Panc1 (cell line): ENCODE data around the gene APLN. TPM values are rescaled to one million over a fixed set of nuclear protein-coding genes. Genes with fewer than 3 reads are reported as not detected.

Experiments used
- ATAC-seq: fragments of 200-7000 bp; cut with Tn5 transposase; 2 replicates; pipeline ENCODE4 v1.9.1; 2020; ENCODE audit warnings: mild to moderate bottlenecking, moderate library complexity
- BruUV-seq: library from RNA; stranded (reverse); fragments of 400-500 nt; replicated peaks from 2 replicates; lab custom pipeline; 2021; lab: Mats Ljungman, UMichigan
- CTCF ChIA-PET: fragments of 300-600 bp; sonication (Branson Sonifier 250); formaldehyde crosslinking; loops from one replicate; lab custom pipeline; 2022; ENCODE audit warnings: antibody characterized with exemption; lab: Charles Lee
- POLR2A ChIA-PET: fragments of 300-600 bp; sonication (Branson Sonifier 250); formaldehyde crosslinking; loops from one replicate; lab custom pipeline; 2022; ENCODE audit warnings: antibody characterized with exemption; lab: Charles Lee
- DNase-seq: peaks from one replicate; pipeline ENCODE4 v3.0.0-alpha.2; 2010; ENCODE audit warnings: low read depth, low spot score
- H3K27ac ChIP-seq: 2 replicates; pipeline ENCODE4 v1.5.1; 2011; ENCODE audit warnings: mild to moderate bottlenecking, low read length, inconsistent platforms
- H3K27me3 ChIP-seq: fragments of 200-500 bp; sonication (Bioruptor generic); 2 replicates; pipeline ENCODE4 v1.6.0; 2014; ENCODE audit warnings: low read length, inconsistent platforms; ENCODE audit not compliant: control insufficient read depth, insufficient read depth
- H3K36me3 ChIP-seq: fragments of 200-500 bp; sonication (Bioruptor generic); 2 replicates; pipeline ENCODE4 v1.5.1; 2014; ENCODE audit warnings: inconsistent platforms, mild to moderate bottlenecking, low read length, moderate library complexity; ENCODE audit not compliant: control insufficient read depth, insufficient read depth
- H3K4me1 ChIP-seq: 2 replicates; pipeline ENCODE4 v1.5.1; 2011; ENCODE audit warnings: inconsistent platforms, mild to moderate bottlenecking, low read length, moderate library complexity; ENCODE audit not compliant: control insufficient read depth, insufficient read depth
- H3K4me3 ChIP-seq, 2 experiments: 2 replicates each; pipeline ENCODE4 v1.5.1; 2011 to 2012; ENCODE audit warnings: low read depth in 2 of 2, low read length in 2 of 2, mild to moderate bottlenecking in 2 of 2, inconsistent platforms in 1 of 2, moderate library complexity in 1 of 2
- H3K9me3 ChIP-seq: fragments of 200-500 bp; sonication (Bioruptor generic); 2 replicates; pipeline ENCODE4 v1.5.1; 2014; ENCODE audit warnings: low read depth, mild to moderate bottlenecking, inconsistent platforms, low read length, moderate library complexity; ENCODE audit not compliant: control insufficient read depth, insufficient read depth
- CTCF ChIP-seq: fragments of 450-650 bp; IDR thresholded peaks from 2 replicates; pipeline ENCODE4 v1.5.1; 2017; ENCODE audit warnings: mild to moderate bottlenecking
- POLR2AphosphoS5 ChIP-seq: IDR thresholded peaks from 2 replicates; pipeline ENCODE4 v1.6.1; 2012; ENCODE audit warnings: mild to moderate bottlenecking, low read depth, low read length, moderate library complexity
- SIN3A ChIP-seq: IDR thresholded peaks from 2 replicates; pipeline ENCODE4 v1.6.1; 2012; ENCODE audit warnings: low read depth, mild to moderate bottlenecking, low read length, moderate library complexity, borderline replicate concordance; ENCODE audit not compliant: insufficient read depth
- TCF7L2 ChIP-seq: IDR thresholded peaks from 2 replicates; pipeline ENCODE4 v1.6.1; 2011; ENCODE audit warnings: mild to moderate bottlenecking, low read depth, low read length, inconsistent platforms
- in situ Hi-C: cut with HindIII; loops from 2 replicates; pipeline ENCODE4 v1.10.0; 2016; ENCODE audit warnings: low sequenced_read_pairs, low pct_unique_long_range_greater_than_20kb
- intact Hi-C: fragments of 100-400 bp; cut with micrococcal nuclease; formaldehyde crosslinking; loops from one replicate; pipeline ENCODE4 v1.10.0; 2022; ENCODE audit not compliant: unreplicated experiment
- total RNA-seq: library from RNA; stranded (reverse); gene quantifications from one replicate; pipeline ENCODE4 v1.2.1, GENCODE V29; 2021; ENCODE audit not compliant: unreplicated experiment
- TF ChIP-seq, protein P1 (sequence below), 2 experiments: IDR thresholded peaks; 2 replicates each; pipeline ENCODE4 v1.6.1; 2011 to 2012; ENCODE audit warnings: low read depth in 2 of 2, control low read depth in 1 of 2, low read length in 1 of 2, mild to moderate bottlenecking in 1 of 2, moderate library complexity in 1 of 2; ENCODE audit not compliant: insufficient read depth in 1 of 2

APLN gene
- total RNA-seq, 1 experiment from 2014 or later: 1.1 TPM

- H3K36me3 ChIP-seq: no peaks in the 10 kb centered on the region
- CTCF ChIA-PET: no interaction called here
- H3K4me3 ChIP-seq: no peak overlapping the region
- POLR2A ChIA-PET: no interaction called here
- H3K27ac ChIP-seq: no peak overlapping the region
- no peaks in the 10 kb centered on the region for H3K9me3 ChIP-seq
- no TSS peak for BruUV-seq
- H3K27me3 ChIP-seq: no peaks in the 10 kb centered on the region
- in situ Hi-C loops: no loop called here
- no peak for DNase-seq
- TF ChIP-seq SIN3A: no peak
- no peak for TF ChIP-seq CTCF
- TF ChIP-seq, protein P1, sequence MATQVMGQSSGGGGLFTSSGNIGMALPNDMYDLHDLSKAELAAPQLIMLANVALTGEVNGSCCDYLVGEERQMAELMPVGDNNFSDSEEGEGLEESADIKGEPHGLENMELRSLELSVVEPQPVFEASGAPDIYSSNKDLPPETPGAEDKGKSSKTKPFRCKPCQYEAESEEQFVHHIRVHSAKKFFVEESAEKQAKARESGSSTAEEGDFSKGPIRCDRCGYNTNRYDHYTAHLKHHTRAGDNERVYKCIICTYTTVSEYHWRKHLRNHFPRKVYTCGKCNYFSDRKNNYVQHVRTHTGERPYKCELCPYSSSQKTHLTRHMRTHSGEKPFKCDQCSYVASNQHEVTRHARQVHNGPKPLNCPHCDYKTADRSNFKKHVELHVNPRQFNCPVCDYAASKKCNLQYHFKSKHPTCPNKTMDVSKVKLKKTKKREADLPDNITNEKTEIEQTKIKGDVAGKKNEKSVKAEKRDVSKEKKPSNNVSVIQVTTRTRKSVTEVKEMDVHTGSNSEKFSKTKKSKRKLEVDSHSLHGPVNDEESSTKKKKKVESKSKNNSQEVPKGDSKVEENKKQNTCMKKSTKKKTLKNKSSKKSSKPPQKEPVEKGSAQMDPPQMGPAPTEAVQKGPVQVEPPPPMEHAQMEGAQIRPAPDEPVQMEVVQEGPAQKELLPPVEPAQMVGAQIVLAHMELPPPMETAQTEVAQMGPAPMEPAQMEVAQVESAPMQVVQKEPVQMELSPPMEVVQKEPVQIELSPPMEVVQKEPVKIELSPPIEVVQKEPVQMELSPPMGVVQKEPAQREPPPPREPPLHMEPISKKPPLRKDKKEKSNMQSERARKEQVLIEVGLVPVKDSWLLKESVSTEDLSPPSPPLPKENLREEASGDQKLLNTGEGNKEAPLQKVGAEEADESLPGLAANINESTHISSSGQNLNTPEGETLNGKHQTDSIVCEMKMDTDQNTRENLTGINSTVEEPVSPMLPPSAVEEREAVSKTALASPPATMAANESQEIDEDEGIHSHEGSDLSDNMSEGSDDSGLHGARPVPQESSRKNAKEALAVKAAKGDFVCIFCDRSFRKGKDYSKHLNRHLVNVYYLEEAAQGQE (IDR thresholded peaks at IDR 0.05; ENCODE audit: insufficient read depth in 1 of 2, low read depth in 2 of 2, low read length in 1 of 2): no peak
- no peak for TF ChIP-seq POLR2AphosphoS5
- no peak for TF ChIP-seq TCF7L2
- H3K4me1 ChIP-seq: no peaks in the 10 kb centered on the region
- ATAC-seq: no peak
- intact Hi-C loops: no loop called here
Measured at GRCh38 chrX:129634541-129634940, 20.2 kb downstream of the APLN start.

DNA sequence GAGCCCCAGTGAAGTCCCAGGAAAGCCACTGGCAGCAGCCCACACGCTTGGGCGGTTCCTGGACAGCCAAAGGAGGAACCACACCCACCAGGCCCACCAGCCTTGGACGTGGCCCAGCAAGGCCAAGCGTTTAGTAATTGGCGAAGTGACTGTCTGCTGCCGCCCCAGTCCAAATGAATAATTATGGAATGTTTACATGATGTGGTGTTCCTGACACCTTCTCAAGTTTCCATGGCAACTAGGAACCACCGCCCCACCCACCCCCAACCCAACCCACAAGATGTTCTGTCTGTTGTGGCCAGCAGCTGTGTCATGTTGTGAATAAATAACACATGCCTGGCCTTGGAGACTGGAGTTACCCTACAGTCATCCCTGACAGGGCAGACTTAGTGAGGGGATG lies 22.3 kb downstream of the APLN start:
- Histone ChIP-seq H3K4me1 (no peaks in the 10 kb centered on the region), H3K27ac (no peak overlapping the region), H3K27me3 (no peaks in the 10 kb centered on the region), H3K36me3 (no peaks in the 10 kb centered on the region), H3K4me3 (no peak overlapping the region), H3K9me3 (no peaks in the 10 kb centered on the region)
- CTCF ChIA-PET: no interaction called here
- BruUV-seq: no TSS peak
- no peak for DNase-seq
- intact Hi-C loops (no loop called here), in situ Hi-C loops (no loop called here)
- ATAC-seq: no peak
- TF ChIP-seq SIN3A (no peak), TCF7L2 (no peak), CTCF (no peak), POLR2AphosphoS5 (no peak)
- TF ChIP-seq, protein P1 (IDR thresholded peaks at IDR 0.05; ENCODE audit: insufficient read depth in 1 of 2, low read depth in 2 of 2, low read length in 1 of 2): no peak
- POLR2A ChIA-PET: no interaction called here
